Skin of body (tissue), 2 donors: ENCODE results near the gene TSTD2. TPM values are rescaled to one million over a fixed set of nuclear protein-coding genes. Genes with fewer than 3 reads are reported as not detected.
A peak's percentile ranks its signal among the peaks of the same experiment; 100 is the strongest.
"Not testable (repeated sequence)": the region's sequence is repeated elsewhere in the genome, so short reads cannot be mapped to it uniquely, and the experiment has no call there.

Experiments used
- DNase-seq: peaks from one replicate; lab custom pipeline; 2025; lab: John Stamatoyannopoulos, UW
- total RNA-seq: library from RNA; depleted of rRNA; stranded (reverse); fragments of >200 nt; gene quantifications from one replicate; pipeline ENCODE4 v1.2.3, GENCODE V29; 2014

The TSTD2 gene
- total RNA-seq, 1 donor from 2014 or later: 17.9 TPM

GRCh38 chr9:97592126-97592525, 41.0 kb downstream of the TSTD2 start:
- DNase-seq: no peak

- DNase-seq: no peak
Measured at GRCh38 chr9:97591535-97591934, 41.6 kb downstream of the TSTD2 start.

- not testable (repeated sequence) for DNase-seq
Measured at GRCh38 chr9:97586909-97587308, 46.3 kb downstream of the TSTD2 start.

GRCh38 chr9:97584778-97585177, 48.4 kb downstream of the TSTD2 start:
- DNase-seq: not testable (repeated sequence)

GRCh38 chr9:97581590-97581989, 51.6 kb downstream of the TSTD2 start:
- not testable (repeated sequence) for DNase-seq

GRCh38 chr9:97579914-97580313, 53.3 kb downstream of the TSTD2 start:
- DNase-seq: no peak

- no peak for DNase-seq
Measured at GRCh38 chr9:97578846-97579245, 54.3 kb downstream of the TSTD2 start.

- no peak for DNase-seq
Measured at GRCh38 chr9:97577051-97577450, 56.1 kb downstream of the TSTD2 start.

- no peak for DNase-seq
Measured at GRCh38 chr9:97575673-97576200, 57.4 kb downstream of the TSTD2 start.

GRCh38 chr9:97574921-97575672, 58.1 kb downstream of the TSTD2 start:
- not testable (repeated sequence) for DNase-seq

GRCh38 chr9:97574101-97574571, 59.0 kb downstream of the TSTD2 start:
- DNase-seq: not testable (repeated sequence)

GRCh38 chr9:97573482-97574073, 59.6 kb downstream of the TSTD2 start:
- DNase-seq: no peak

GRCh38 chr9:97572892-97573365, 60.2 kb downstream of the TSTD2 start:
- DNase-seq: no peak

GRCh38 chr9:97572196-97572891, 60.8 kb downstream of the TSTD2 start:
- no peak for DNase-seq

- DNase-seq: no peak
Measured at GRCh38 chr9:97571664-97572063, 61.5 kb downstream of the TSTD2 start.

GRCh38 chr9:97570899-97571298, 62.3 kb downstream of the TSTD2 start:
- DNase-seq: peak; percentile 2

- DNase-seq: no peak
Measured at GRCh38 chr9:97568461-97569275, 64.5 kb downstream of the TSTD2 start.

GRCh38 chr9:97567894-97568202, 65.3 kb downstream of the TSTD2 start:
- DNase-seq: no peak

- DNase-seq: no peak
Measured at GRCh38 chr9:97567182-97567893, 65.8 kb downstream of the TSTD2 start.

- no peak for DNase-seq
Measured at GRCh38 chr9:97565262-97565661, 67.9 kb downstream of the TSTD2 start.
